Right kidney (tissue), 1 donor: ENCODE measurements around the gene AGAP1.

Source experiments
- DNase-seq: peaks from one replicate; pipeline ENCODE4 v3.0.0-alpha.2; 2016

AGAP1 gene

GRCh38 chr2:236107536-236107935 is 613.7 kb downstream of the AGAP1 start:
- DNase-seq, result no peak

- DNase-seq, result peak; percentile 49
Measured at GRCh38 chr2:236107942-236108625, 614.2 kb downstream of the AGAP1 start.

- no peak for DNase-seq
Measured at GRCh38 chr2:236109061-236109460, 615.2 kb downstream of the AGAP1 start.

GRCh38 chr2:236109473-236109872 is 615.6 kb downstream of the AGAP1 start:
- DNase-seq, result no peak

- no peak for DNase-seq
Measured at GRCh38 chr2:236112466-236112865, 618.6 kb downstream of the AGAP1 start.

- DNase-seq, result no peak
Measured at GRCh38 chr2:236113425-236113824, 619.6 kb downstream of the AGAP1 start.

DNA sequence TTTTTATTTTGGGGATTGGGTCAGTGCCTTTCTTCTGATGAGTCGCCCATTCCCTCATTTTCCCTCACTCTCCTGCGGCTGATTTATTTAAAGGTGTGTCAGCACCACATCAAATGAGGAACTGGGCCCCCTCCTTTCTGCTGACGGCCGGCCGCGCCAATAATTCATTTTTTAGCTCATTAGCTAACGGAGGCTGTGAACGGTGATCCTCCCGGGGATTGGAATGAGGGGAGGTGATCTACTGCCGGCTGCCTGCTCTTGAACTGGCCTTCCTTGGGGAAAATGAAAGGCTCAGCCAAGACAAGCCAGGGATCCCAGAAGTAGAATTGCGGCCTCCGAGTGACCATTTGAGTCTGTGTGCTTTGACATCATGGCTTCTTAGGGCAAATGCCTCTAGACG is 620.1 kb downstream of the AGAP1 start:
- DNase-seq, result no peak

GRCh38 chr2:236114959-236115358 is 621.1 kb downstream of the AGAP1 start:
- DNase-seq, result no peak

DNA sequence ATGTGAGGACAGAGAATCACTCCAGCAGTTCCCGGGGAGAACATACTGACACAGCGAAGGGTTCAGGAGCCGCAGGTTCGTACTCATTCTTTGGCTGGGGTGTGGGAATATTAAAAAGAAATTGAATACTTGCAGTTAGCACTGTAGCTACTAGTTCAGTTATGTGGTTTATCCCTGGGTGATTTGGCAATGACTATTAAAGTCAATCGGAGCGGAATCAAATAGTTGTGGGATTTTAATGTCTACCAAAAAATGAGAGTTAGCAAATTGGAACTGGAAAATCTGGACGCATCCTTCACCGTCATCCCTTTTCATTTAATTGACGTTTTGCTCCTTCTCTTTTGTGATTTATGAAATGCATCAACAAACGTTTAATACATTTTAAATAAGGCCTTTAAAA is 623.6 kb downstream of the AGAP1 start:
- DNase-seq, result no peak

- DNase-seq, result no peak
Measured at GRCh38 chr2:236117861-236118269, 624.0 kb downstream of the AGAP1 start.

DNA sequence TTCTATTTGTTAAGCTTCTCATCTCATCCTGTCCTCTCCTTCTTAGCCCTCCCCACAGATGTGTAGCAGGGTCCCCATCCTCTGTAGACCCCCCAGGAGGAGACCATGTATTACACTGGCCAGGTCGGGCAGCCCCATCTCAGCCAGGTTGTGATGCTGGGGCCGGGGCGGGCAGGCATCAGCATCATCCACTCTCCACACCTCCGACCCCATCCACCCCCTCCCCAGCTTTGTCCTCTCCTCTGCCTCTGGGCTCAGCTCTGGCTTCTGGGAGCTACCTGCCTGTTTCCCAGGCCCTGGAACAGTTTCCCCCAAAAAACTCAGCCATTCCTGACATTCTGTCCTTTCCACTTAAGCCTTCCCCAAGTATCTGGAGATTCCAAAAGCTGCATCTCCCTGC is 625.2 kb downstream of the AGAP1 start:
- DNase-seq, result no peak

DNA sequence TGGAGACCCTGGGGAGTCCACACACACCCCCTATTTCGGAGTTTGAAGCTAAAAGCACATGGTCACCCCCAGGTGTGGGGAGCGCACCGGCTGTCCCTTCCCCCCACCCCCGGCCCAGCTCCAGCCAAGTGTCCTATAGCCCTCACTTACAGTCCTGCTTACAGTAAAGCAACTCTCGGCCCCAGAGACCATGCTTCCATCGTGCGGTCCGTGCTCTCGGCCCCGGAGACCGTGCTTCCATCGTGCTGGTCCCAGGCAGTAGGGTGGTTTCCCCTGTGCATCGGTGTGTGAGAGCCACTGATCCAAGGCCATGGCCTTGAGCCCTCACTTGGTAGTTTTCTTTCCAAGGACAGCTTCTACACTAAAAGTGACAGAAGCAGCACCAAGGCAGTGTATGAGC is 625.6 kb downstream of the AGAP1 start:
- no peak for DNase-seq

GRCh38 chr2:236120141-236120601 is 626.3 kb downstream of the AGAP1 start:
- DNase-seq, result no peak

DNA sequence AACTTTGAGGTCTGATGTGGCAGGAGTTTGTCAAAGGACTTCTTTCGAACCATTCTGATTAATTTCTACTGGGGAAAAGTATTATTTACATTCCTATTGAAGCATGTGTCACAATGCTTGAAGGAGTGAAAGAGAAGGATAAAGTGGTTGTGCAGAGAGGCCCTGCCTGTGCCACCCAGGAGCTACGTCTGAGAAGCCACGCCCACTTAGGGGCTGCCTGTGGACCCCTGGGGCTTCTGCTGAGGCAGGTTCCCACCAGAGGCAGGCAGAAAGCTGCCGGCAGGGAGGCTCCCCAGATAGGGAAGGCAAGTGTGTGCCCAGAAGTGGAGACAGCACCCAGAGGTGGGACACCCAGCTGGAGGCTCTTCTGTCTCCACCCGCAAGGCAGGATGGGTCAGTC is 627.0 kb downstream of the AGAP1 start:
- no peak for DNase-seq

DNA sequence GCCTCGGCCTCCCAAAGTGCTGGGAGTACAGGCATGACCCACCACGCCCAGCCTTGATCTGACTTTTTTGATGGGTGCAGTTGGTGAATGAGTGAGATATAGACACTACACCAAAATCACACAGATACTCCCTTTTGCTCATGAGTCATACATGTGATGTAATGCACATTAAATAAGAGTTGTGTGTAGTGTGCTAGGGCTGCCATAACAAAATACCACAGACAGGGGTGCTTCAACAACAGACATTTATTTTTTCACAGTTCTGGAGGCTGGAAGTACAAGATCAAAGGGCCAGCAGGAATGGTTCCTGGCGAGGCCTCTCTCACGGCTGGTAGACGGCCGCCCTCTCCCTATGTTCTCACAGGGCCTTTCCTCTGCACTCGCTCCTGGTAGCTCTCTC is 627.7 kb downstream of the AGAP1 start:
- DNase-seq, result no peak

- no peak for DNase-seq
Measured at GRCh38 chr2:236122236-236122635, 628.4 kb downstream of the AGAP1 start.

- no peak for DNase-seq
Measured at GRCh38 chr2:236123716-236124115, 629.9 kb downstream of the AGAP1 start.

DNA sequence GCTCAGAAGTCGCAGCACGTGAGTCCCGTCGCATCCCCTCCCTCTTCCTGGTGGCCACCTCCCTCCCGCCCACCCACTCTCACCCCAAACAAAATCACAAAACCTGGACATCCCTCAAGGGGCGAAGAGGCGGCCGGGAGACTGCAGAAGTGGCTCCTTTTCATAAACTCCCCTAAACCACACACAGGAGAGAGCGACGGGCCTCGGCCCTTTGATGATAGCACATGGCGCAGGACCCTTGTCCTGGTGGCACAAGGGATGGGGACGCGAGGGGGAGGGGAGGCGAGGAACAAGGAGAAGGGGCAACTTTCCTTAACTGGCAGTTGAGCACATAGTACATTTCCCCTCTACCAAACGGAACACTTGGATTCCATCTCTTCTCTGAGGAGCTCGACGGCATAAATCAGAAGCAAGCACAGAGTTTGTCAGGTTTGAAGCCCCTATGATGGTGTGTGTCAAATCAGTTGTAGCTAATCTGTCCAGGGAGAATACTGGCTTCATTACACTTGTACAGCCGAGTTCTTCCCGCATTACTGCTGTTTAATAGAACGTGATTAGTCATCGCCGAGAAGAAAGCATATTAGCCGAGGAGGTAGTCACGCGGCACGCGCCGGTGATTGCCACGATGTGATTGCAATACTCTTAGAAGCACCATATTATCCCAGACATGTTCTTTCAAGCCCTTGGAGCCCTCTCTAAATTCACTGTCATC is 630.5 kb downstream of the AGAP1 start:
- no peak for DNase-seq

- no peak for DNase-seq
Measured at GRCh38 chr2:236125541-236125940, 631.7 kb downstream of the AGAP1 start.

GRCh38 chr2:236127010-236127409 is 633.2 kb downstream of the AGAP1 start:
- no peak for DNase-seq

GRCh38 chr2:236128321-236128720 is 634.5 kb downstream of the AGAP1 start:
- DNase-seq, result no peak

DNA sequence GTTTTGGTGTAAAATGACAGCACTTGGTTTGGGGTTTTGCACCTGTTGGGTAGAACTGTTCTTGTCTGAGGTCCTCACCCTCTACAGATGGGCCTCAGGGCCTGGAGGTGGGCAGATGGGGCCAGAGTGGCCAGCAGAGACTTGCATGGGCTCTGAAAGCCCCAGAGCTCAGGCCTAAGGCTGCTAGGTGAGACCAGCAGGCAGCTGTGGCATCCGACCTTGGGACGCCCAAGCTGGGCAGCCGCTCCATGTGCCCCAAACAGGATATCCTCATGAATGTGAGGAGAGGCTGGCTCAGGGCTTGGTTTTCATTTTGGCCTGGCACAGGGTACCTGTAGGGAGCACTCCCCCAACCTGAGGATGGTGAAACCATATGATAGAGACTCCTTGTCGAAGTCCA is 636.1 kb downstream of the AGAP1 start:
- DNase-seq, result no peak

- no peak for DNase-seq
Measured at GRCh38 chr2:236130349-236130998, 636.6 kb downstream of the AGAP1 start.
